Inferior parietal cortex (tissue), 1 donor: ENCODE measurements around the gene BASP1.
"Not testable (repeated sequence)": the region's sequence is repeated elsewhere in the genome, so short reads cannot be mapped to it uniquely, and the experiment has no call there.

Experiments used
- DNase-seq: peaks from one replicate; pipeline ENCODE4 v3.0.0-alpha.2; 2016; ENCODE audit errors: extremely low spot score

Gene BASP1

DNA sequence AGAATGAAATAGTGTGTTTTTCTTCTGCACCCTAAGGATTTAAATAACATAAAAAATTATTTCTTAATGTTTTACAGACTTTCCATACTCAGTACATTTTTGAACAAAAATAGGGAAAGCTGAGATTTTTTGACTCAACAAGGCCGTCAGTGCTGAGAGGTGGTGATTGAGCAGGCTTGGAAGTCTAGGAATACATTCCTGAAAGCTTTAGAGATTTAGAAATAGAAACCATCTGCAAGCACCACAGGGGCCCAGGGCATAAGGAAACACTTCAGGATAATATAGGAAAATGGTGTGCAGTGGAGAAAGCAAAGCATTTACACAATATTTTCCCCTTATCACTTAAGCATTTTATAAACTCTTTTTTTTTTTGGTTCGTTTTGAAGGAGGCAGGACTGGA lies 5.2 kb downstream of the BASP1 start:
- no peak for DNase-seq

DNA sequence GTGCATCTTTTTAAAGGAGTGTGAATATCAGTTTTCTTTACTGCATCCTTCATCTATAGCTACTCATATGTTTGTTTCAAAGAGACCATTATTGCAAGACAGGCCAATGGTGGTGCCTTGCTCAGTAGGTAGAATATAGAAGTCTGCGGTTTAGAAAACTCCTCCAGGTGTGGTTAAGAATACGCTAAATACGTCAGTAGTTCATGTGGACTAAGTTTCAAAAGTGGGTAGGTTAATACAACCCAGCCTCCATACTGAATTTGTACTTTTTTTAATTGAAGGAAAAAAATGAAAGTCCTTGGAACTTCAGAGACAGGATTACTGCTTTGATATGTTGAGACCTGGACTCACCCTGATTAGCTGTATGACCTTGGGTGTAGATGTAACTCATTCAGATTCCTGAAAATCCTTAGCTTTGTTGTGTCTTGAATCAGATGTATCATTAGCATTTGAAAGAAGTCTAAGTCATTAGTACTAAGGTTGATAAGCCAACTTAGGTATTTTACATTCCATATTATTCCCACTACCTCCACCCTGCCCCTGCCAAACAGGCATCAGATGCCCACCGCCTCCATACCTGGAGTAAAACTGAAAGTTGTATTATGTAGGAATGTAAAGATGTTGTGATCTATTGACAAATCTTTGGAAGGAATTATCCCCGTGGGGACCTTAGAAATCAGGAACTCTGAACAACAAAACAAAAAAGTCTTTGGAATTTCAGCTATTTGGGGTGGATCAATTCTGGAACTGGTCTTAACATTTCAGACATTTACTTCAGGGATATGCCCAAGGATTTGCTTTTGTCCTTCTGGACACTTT lies 6.1 kb downstream of the BASP1 start:
- no peak for DNase-seq

DNA sequence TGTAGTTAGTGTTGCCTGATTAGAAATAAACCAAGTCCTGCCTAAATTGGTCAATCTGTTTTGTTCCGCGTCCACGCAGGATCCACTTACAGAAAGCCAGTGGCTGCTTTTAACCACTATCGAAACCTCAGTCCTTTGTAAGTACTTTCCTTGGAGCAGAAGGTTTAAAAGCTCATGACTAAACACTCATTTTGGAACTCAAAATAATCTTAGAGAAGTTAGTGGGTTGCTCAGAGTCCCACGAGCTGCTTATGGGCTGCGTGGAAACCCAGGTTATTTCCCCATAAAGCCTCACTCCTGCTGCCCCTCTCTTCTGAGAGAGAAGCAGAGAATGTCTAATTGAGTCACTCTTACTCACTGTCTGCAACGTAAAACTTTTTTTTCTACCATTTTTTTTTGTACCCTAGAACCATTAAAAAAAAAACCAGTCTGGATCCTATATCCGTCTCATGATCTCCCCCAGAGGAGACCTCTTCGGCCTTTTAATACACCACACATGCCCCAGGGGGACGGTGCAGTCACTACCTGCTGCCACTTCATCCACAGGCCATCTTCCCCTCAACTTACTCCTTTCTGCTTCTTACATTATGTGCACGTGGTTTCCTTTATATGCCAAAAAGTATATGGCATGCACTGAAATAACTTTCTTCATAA lies 7.6 kb downstream of the BASP1 start:
- no peak for DNase-seq

DNA sequence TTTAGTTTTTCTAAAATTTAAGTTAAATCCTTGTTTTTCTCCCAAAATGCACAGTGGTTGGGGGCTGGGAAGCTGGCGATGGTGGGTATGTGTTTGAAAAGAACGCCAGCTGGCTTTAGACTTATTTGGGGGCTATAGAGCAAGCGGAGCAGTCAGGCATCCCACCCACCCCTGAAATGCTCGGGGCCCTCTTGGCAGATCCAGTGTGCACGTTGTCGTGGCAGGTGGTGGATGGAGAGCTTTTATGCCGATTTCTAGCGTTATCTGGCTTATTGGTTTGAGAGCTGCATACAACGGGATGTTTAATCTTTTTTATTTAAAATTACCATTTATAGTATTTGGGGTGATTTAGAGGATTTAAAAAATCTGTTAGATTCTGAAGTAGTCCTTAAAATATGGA lies 8.1 kb downstream of the BASP1 start:
- DNase-seq: no peak

DNA sequence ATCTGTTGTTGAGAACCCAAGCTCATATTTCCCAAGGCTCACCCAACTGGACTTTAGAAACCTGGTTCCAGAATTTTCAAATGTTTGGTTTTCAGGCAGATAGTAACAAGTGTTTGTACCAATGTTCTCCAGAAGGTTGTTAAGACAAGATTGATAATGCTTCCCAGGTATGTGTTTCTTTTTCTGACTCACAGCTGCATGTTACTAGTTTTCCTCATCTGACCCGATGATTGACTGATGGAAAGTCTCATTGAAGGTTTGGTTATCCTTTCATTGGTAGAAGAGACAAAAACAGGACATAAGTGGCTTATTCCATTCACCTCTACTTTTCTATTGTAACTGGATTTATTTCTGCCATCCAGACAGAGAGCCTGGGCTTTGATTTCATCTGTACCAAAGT lies 10.4 kb downstream of the BASP1 start:
- DNase-seq: no peak

DNA sequence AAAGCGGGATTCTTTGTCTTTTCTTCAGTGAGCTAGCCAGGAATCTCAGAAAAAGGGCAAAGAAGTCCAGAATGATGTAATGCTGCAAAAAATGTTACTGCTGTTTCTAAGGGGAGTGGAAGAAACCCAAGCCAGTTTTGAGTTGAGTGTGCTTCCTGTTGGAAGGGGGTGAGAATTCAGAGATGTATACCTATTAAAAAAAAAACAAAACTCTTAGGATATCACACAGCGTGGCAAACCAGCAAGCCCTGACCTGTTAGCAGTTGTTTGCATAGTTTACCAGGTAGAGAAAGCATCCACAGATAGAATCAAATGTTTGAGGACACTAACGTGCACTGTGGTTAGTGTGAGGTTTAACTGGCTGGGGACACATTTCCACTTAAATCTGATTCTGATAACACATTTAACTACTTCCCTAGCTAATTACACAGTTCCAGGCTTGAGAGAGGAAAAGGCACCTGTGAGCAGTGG lies 11.4 kb downstream of the BASP1 start:
- no peak for DNase-seq

- no peak for DNase-seq
Observed at GRCh38 chr5:17229313-17229712, 11.9 kb downstream of the BASP1 start.

GRCh38 chr5:17230191-17230590 lies 12.8 kb downstream of the BASP1 start:
- no peak for DNase-seq

GRCh38 chr5:17230808-17231525 lies 13.5 kb downstream of the BASP1 start:
- no peak for DNase-seq

GRCh38 chr5:17232405-17232804 lies 15.0 kb downstream of the BASP1 start:
- DNase-seq: no peak

DNA sequence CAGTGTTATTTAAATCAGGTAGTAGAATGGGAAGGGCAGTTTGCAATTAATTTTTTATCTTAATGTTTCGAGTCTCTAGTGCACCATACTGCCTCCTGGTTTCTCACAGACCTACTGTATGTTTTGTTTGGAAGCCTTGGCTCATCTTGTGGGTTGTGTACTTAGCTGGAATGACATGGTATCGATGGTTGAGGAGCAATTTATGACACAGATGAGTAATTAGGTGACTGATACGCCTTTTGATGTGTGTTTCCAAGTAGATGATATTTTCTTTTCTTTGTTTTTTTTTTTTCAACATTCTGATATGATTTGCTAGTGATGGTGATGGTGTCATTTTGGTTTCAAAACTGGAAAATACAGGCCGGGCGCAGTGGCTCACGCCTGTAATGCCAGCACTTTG lies 16.1 kb downstream of the BASP1 start:
- no peak for DNase-seq

GRCh38 chr5:17234374-17234773 lies 16.9 kb downstream of the BASP1 start:
- no peak for DNase-seq

GRCh38 chr5:17235731-17236330 lies 18.4 kb downstream of the BASP1 start:
- no peak for DNase-seq

DNA sequence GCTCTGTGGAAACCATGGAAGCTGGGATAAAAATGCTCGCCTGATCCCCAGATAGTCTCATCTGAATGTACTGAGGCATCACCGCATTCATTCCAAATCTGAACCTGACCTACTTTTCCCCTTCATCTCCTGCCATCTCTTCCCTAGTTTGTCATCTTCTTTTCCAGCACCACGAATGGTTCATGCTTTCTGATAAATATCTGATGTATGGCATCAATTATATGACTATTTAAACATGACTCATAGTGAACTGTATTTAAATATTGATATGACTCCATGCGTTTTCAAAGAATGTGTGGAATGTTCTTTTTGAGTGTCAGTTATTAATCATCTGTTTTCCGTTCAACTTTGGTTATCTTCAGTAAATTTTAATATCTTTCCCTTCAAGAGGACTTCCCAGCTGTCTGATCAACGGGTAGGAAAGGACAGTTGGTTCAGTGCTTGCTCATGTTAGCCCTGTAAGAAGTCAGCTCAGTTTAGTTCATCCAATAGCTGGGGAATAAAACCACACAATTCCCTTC lies 21.1 kb downstream of the BASP1 start:
- DNase-seq: no peak

- DNase-seq: no peak
Observed at GRCh38 chr5:17239953-17240352, 22.5 kb downstream of the BASP1 start.

DNA sequence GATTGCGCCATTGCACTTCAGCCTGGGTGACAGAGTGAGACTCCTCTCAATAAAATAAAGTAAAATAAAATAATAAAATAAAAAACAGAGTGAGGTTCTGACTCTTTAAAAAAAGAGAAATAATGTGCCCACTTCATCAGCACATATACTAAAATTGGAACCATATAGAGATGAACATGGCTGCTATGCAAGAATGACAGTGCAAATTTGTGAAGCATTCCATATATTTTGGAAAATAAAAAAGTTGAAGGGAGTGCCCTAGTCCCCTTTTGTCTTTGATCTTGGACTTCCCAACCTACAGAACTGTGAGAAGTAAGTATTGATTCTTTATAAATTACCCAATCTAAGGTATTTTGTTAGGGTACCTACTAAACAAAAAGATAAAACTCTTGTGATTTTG lies 23.1 kb downstream of the BASP1 start:
- DNase-seq: no peak

DNA sequence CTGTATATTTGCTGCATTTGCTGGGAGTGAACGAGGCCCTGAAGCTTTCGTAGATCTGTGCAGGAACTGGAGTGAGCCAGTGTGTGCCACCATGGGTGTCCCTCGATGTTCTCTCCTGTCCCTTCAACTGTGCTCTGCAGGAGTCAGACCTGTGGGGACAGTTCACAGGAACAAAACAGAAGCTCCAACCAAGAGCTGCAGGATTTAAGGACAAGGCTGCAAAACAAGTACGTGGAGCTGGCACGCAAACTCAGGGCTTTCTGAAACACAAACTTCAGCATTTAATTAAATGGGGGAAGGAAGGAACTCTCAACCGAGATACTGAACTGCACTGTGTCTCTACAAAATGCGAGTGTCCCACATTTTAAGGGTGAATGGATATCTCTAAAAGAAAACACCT lies 24.2 kb downstream of the BASP1 start:
- DNase-seq: no peak

DNA sequence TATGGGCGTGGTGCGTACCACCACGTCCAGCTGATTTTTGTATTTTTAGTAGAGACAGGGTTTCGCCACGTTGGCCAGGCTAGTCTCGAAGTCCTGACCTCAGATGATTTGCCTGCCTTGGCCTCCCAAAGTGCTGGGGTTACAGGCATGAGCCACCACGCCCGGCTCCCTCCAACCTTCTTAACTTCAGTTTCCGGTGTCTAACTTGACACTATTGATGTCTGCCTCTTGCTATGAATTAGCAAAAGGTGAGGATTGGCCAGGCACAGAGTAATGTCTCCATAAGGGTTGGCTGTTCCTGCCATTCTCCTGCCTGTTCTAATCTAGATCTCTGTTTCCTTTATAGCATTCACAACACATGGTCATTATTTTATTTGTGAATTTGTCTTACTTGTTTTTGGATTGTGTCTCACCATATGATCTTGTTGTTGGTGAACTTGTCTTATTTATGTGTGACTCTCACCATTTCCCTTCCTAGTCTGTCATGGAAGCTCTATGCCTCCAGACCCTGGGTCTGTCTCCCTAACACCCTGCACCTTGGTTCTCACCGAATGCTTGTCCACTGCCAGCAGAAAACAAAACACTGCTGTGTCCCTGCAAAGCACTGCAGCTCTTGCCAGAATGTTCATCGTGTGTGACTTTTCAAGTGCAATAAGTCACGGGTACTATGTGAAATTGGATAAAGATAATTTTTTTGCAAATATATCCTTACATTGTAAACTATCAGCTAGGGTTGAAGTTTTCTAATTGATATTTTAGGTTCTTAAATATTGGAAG lies 26.0 kb downstream of the BASP1 start:
- no peak for DNase-seq

- DNase-seq: no peak
Observed at GRCh38 chr5:17249029-17249634, 31.7 kb downstream of the BASP1 start.

DNA sequence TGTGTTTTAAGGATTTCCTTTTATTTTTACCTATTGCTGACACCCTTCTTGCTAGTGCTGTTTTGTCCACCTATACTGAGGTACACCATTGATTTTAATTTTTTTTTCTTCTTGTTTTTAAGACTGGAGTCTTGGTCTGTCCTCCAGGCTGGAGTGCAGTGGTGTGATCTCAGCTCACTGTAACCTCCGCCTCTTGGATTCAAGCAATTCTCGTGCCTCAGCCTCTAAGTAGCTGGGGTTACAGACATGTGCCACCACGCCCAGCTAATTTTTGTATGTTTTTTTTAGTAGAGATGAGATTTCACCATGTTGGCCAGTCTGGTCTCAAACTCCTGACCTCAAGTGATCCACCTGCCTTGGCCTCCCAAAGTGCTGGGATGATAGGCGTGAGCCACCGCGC lies 32.4 kb downstream of the BASP1 start:
- not testable (repeated sequence) for DNase-seq

DNA sequence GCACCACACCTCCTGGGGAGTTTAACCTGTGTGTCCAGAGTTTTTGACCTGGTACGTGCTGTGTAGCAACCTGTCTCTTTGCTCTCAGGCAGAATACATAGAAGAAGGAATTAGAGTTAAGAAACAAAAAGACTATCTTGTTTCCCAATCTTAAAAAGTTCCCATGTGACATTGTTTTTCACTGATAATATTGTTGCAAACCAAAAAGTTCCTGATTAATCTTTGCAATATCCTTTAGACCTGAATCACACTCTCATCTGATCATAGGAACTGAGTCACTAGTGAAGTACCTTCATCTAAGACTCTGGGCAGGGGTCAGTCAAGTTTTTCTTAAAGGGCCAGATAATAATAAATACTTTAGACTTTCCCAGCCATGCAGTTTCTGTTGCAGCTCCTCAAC lies 35.1 kb downstream of the BASP1 start:
- no peak for DNase-seq
